Astrocyte (in vitro differentiated cells and primary cell): ENCODE data around the gene SMAP2.

Experiments
- EZH2 ChIP-seq: IDR thresholded peaks from 2 replicates; pipeline ENCODE4 v1.6.1; 2012; ENCODE audit warnings: mild to moderate bottlenecking, low read length, inconsistent platforms; ENCODE audit not compliant: insufficient read depth
- TF ChIP-seq, protein P1 (sequence below): IDR thresholded peaks from 2 replicates; pipeline ENCODE4 v1.5.1; 2011; ENCODE audit warnings: low read depth, mild to moderate bottlenecking, inconsistent platforms, low read length, moderate library complexity; ENCODE audit not compliant: insufficient read depth

DNA sequence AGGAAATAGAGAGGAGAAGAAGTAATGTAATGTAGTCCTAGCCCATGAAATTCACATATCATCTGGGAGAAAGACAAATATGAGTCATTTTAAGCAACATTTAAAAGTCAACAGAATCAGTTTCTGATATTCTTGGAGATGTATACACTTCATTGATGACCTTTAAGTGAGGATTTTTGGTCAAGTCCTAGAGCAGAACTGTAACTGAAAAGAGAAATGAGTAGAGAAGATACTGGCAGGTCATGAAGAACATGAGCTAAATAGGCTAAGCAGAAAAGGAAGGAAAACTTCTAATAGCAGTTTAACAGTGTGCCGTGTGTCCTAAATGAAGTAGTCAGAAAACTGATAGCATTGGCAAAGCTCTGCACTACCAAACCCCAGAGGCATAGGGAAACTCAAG lies 81.3 kb downstream of the SMAP2 start:
- TF ChIP-seq, protein P1, sequence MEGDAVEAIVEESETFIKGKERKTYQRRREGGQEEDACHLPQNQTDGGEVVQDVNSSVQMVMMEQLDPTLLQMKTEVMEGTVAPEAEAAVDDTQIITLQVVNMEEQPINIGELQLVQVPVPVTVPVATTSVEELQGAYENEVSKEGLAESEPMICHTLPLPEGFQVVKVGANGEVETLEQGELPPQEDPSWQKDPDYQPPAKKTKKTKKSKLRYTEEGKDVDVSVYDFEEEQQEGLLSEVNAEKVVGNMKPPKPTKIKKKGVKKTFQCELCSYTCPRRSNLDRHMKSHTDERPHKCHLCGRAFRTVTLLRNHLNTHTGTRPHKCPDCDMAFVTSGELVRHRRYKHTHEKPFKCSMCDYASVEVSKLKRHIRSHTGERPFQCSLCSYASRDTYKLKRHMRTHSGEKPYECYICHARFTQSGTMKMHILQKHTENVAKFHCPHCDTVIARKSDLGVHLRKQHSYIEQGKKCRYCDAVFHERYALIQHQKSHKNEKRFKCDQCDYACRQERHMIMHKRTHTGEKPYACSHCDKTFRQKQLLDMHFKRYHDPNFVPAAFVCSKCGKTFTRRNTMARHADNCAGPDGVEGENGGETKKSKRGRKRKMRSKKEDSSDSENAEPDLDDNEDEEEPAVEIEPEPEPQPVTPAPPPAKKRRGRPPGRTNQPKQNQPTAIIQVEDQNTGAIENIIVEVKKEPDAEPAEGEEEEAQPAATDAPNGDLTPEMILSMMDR: no peak
- TF ChIP-seq EZH2: no peak
